ENCODE measurements around the gene RNF20.
A peak's percentile ranks its signal among the peaks of the same experiment; 100 is the strongest.
"Not testable (repeated sequence)": the region's sequence is repeated elsewhere in the genome, so short reads cannot be mapped to it uniquely, and the experiment has no call there.

The RNF20 gene

DNA sequence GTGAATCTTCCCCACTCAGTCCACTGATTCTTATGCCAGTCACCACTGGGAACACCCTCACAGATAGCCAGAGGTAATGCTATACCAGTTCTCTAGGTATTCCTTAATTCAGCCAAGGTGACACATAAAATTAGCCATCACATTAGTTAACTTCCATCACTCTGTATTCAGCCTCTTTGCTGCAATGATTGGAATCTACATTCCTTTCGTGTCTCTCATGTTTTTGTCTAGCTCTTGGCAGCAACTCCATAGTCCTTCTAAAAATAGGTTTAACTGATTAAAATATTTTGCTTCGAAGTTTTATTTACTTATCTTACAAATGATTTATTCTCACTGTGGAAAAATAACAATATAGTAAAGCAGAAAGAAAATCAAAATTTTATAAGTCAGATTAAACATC, 19.6 kb upstream of the RNF20 start:
- TF ChIP-seq GATA1 (IDR thresholded peaks at IDR 0.05; ENCODE audit: low read depth, low read length) (no peak), POLR2A (IDR thresholded peaks at IDR 0.05; ENCODE audit: low read length) (no peak)
- no peak for DNase-seq

DNA sequence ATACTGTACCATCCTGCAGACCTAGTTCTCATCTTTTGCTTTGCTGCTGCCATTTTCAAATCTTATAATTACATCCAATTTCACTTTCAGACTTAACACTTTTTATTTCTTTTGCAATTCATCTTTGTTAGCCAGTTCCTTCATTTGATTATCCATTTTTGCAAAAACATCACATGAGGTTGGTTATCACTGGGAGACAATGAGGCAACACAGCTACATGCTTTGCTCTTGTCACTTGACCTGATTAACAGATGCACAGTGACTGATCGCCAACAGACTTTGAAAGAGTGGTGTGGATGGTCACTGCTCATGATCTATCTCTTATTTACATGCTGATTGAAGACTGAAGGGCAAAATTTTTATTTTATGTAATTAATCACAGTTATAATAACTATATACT, 17.0 kb upstream of the RNF20 start:
- peak in 1 of 2 experiments; percentile 52 for DNase-seq
- TF ChIP-seq POLR2A (IDR thresholded peaks at IDR 0.05; ENCODE audit: low read length), result no peak

DNA sequence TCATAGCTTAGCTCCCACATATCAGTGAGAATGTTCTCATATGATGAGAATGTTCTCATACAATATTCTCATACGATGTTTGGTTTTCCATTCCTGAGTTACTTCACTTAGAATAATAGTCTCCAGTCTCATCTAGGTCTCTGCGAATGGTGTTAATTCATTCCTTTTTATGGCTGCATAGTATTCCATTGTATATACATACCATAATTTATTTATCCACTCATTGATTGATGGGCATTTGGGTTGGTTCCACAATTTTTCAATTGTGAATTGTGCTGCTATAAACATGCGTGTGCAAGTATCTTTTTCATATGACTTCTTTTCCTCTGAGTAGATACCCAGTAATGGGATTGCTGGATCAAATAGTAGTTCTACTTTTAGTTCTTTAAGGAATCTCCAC, 15.2 kb upstream of the RNF20 start:
- not testable (repeated sequence) for DNase-seq

DNA sequence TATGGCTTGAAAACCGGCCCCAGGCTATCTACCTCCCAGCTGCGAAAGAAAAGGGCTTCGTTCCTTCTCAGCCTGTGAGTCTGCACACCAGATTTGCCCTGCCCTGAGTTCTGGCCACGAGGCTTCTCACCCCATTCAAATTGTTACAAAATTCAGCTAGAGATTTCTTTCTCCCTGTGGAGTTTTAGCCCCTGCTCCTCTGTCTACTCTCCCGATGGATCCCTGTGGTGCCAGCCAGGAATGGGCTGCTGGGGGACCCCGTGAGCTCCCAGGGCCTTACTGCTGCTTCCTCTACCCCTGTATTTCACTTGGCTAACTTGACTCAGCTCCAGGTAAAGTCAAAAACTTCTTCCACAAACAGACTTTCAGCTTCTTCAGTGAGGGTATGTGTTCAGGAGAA, 9.3 kb upstream of the RNF20 start:
- TF ChIP-seq POLR2A (IDR thresholded peaks at IDR 0.05; ENCODE audit: low read length), result no peak
- TF ChIP-seq GATA1 (IDR thresholded peaks at IDR 0.05; ENCODE audit: low read depth, low read length), result no peak
- DNase-seq, result no peak

DNA sequence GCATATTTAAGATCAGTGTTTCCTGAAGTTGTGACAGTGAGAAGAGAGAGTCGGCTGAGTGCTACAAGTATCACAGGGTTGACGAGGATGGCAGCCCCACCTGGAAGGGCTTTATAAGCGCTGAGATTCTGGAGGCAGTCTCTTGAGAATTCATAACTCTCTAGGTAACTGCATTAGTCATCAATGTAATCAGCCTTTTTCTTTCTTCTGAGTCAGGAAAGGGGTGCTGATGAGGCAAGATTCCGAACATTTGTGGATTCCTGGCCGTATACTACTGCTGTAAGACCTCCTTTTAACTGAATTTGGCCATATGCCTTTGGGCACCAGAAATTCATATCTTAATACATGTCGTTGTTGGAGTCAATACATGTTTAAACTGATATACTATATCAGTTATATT, 6.6 kb upstream of the RNF20 start:
- no peak for DNase-seq
- no peak for TF ChIP-seq GATA1 (IDR thresholded peaks at IDR 0.05; ENCODE audit: low read depth, low read length)
- no peak for TF ChIP-seq POLR2A (IDR thresholded peaks at IDR 0.05; ENCODE audit: low read length)

DNA sequence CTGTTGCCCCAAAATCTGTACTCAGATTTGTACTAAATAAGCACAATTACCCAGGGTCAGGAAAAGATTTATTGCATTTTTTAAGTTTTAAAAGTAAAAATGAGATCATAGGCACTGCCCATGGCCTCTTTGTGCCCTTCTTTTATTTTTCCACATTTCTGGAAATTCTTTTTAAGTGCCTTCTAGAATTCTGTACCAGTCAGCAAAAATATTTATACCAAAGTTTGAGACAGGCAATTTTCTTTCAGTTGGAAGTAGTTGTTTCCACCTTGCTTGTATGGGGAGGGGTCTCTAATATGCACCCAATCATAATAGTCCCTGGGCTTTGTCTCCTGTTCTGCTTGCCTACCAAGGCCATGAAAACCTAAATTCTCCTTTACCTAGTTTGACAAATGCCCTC, 5.6 kb upstream of the RNF20 start:
- no peak for DNase-seq
- TF ChIP-seq POLR2A (IDR thresholded peaks at IDR 0.05; ENCODE audit: low read length) (no peak), GATA1 (IDR thresholded peaks at IDR 0.05; ENCODE audit: low read depth, low read length) (no peak)

DNA sequence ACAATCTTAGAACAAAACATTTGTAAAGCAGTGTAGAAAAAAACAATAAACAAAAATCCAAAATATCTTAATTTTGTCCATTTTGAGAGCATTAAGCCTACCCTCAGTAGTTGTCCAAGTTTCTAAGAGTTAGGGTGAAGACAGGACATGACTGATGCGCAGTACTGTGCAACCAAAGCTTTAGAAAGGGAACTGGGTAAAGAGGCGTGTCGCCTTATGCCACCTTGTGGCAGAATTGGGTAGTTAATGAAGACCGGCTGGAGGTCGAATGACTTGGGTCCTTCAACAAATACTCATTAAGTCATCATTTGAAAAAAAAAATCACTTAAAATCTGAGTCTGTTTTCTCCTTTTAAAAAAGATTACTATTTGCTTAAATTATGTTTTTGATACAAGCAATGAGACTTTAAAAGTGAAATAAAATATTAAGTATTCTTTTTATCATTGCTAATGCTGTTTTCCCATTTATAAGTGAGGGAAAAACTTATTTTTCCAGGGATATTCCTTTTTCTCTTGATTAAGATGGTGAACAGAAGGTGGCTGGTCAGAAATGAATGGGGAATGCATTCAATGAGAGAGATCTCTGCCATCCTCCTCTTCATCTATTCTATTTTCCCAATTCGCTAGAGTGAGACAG, 3.5 kb upstream of the RNF20 start:
- TF ChIP-seq GATA1 (IDR thresholded peaks at IDR 0.05; ENCODE audit: low read depth, low read length) (no peak), POLR2A (IDR thresholded peaks at IDR 0.05; ENCODE audit: low read length) (no peak)
- peak; percentile 73 to 82 for DNase-seq

DNA sequence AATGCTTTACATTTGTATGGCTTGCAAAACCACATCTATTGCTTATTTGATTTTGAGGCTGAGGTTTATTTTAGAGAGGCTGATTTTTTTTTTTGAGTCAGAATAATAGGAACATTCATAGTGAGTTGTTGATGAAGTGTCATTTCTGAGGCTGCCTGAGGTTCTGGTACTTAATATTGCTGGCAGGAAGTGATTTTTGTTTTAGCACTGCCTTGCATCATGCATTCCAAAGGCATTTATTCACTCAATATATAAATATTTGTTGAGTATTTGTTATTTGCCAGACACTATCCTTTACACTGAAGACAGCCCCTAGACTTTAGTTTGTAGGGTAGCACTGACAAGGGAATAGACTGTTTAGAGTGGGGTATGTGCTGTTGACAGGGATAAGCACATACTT, 2.7 kb downstream of the RNF20 start:
- no peak for DNase-seq
- TF ChIP-seq GATA1 (IDR thresholded peaks at IDR 0.05; ENCODE audit: low read depth, low read length) (no peak), POLR2A (IDR thresholded peaks at IDR 0.05; ENCODE audit: low read length) (no peak)

DNA sequence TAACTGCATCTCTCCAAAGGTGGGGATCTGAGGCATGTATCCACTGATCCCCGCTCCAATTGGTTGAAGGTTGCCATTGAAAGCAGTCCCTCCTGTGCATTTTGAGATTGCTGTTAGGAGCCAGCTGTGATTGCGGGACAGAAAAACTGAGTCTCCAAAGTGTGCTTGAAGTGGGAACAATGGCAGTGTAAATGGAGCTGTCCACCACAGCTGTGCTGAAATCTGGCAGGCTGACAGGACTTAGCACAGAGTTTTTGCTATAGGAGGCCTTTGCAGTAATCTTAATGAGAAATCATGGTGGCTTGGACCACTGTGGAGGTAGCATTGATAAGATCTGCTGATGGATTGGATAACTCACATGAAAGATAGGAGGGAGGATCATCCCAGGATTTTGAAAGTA, 3.3 kb downstream of the RNF20 start:
- DNase-seq, result peak; percentile 40 to 43
- TF ChIP-seq POLR2A (IDR thresholded peaks at IDR 0.05; ENCODE audit: low read length) (no peak), GATA1 (IDR thresholded peaks at IDR 0.05; ENCODE audit: low read depth, low read length) (no peak)

DNA sequence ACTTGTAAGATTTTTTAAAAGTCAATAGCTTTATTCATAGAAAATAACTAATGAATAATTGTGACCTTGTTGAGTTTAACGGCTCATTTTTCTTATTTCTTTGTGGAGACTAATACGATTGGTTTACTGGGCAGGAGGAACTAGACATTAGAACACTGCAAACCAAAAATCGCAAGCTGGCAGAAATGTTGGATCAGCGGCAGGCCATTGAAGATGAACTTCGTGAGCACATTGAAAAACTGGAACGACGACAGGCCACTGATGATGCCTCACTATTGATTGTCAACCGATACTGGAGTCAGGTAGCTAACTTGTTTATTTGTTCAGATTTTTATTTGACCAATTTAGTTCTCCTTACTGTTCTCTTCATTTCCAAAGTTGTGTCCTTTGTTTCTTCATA, 6.4 kb downstream of the RNF20 start:
- TF ChIP-seq GATA1 (IDR thresholded peaks at IDR 0.05; ENCODE audit: low read depth, low read length), result no peak
- DNase-seq, result no peak

DNA sequence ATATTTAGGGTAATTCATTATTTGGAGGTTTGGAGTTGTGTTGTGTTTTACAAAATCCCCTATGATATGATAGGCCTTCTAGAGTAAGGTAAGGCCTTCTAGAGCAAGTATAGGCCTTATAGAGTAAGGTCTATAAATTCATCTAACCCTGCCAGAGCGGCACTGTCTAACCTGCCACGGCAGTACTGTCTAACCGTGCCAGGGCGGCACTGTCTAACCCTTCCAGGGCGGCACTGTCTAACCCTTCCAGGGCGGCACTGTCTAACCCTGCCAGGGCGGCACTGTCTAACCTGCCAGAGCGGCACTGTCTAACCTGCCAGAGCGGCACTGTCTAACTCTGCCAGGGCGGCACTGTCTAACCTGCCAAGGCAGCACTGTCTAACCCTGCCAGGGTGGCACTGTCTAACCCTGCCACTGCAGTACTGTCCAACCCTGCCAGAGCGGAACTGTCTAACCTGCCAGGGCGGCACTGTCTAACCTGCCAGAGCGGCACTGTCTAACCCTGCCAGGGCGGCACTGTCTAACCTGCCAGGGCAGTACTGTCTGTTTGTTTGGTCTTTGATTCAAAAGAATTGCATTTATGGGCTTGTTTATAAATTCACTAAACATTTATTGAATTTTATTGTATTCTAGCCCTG, 9.6 kb downstream of the RNF20 start:
- DNase-seq, result no peak
- TF ChIP-seq GATA1 (IDR thresholded peaks at IDR 0.05; ENCODE audit: low read depth, low read length) (no peak), POLR2A (IDR thresholded peaks at IDR 0.05; ENCODE audit: low read length) (no peak)

DNA sequence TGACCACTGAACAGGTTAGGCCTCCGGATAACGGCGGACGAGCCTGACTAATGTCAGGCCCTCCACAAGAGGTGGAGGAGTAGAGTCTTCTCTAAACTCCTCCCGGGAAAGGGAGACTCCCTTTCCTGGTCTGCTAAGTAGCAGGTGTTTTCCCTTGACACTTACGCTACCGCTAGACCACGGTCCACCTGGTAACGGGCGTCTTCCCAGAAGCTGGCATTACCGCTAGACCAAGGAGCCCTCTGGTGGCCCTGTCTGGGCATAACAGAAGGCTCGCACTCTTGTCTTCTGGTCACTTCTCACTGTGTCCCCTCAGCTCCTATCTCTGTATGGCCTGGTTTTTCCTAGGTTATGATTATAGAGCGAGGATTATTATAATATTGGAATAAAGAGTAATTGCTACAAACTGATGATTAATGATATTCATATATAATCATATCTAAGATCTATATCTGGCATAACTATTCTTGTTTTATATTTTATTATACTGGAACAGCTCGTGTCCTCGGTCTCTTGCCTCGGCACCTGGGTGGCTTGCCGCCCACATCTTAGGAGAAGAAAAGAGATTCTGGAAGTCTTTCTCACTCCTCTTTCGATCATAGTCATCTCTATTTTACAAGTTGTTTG, 15.9 kb downstream of the RNF20 start:
- not testable (repeated sequence) for DNase-seq

DNA sequence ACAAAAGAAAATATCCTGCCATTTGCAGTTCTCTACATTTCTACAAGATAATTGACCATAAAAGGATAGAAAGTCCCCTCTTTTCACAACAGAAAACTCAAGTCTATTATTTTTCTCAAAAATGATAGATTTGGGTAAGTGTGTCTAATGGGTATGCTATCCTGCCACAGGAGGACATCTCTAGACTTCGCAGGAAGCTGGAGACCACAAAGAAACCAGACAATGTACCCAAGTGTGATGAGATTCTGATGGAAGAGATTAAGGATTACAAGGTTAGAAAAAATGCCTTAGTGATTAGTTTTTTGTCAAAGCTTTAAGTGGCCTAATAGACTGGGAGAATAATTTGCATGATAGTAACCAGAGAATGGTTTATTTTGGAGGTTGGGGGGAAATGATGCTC, 28.1 kb downstream of the RNF20 start:
- no peak for TF ChIP-seq GATA1 (IDR thresholded peaks at IDR 0.05; ENCODE audit: low read depth, low read length)
- no peak for TF ChIP-seq POLR2A (IDR thresholded peaks at IDR 0.05; ENCODE audit: low read length)
- DNase-seq, result no peak

DNA sequence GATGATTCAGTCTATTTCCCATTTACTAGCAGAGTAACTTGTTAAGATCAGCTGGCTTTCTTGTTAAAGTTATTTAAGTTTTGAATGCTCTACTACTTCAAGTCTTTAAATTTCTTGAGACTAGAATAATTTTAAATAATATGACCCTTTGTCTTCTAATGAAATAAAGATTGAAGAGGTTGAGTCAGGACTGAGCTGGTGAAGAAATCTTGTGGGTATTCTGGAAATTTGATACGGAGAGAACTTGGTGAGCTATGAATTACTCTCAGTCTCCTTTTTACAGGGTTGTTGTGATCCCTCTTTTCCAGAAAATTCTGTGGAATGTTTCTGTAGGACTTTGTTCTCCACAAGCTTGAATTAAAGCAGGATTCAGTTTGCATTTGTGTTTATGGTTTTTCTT, 29.3 kb downstream of the RNF20 start:
- DNase-seq, result no peak
- TF ChIP-seq POLR2A (IDR thresholded peaks at IDR 0.05; ENCODE audit: low read length), result no peak
- TF ChIP-seq GATA1 (IDR thresholded peaks at IDR 0.05; ENCODE audit: low read depth, low read length), result no peak

DNA sequence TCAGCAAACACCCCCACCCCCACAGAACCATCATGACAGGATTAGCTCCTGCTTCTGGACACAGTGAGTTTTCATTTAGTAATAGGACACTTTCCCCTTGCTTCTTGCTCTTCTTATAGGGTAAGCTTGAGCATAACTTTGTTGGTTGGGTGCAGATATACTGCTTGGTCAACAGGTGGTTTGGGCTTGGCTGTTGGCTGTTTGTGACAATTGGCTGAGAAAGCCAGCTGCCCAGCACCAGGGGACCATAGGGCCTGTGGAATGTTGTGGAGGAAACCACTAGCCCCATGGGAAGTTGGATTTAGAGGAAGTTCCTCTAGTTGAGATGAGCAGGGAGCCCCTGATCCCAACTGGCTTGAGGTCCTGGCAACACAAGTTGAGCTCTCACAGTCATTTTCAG, 30.6 kb downstream of the RNF20 start:
- no peak for DNase-seq
- TF ChIP-seq GATA1 (IDR thresholded peaks at IDR 0.05; ENCODE audit: low read depth, low read length), result no peak
- no peak for TF ChIP-seq POLR2A (IDR thresholded peaks at IDR 0.05; ENCODE audit: low read length)

Measured in erythroblast (primary cell).